Right atrium auricular region (tissue), 2 donors: ENCODE results near the gene AUH. TPM values are rescaled to one million over a fixed set of nuclear protein-coding genes. Genes with fewer than 3 reads are reported as not detected.

ENCODE experiments used
- DNase-seq: peaks from one replicate; pipeline ENCODE4 v3.0.0-alpha.2; 2019; ENCODE audit warnings: low spot score
- H3K27ac ChIP-seq, 2 donors: fragments of 200-600 bp; sonication (generic); 1 replicate in 1 of 2; 2 replicates in 1 of 2; pipeline ENCODE4 v1.5.1; 2016 to 2019
- H3K27me3 ChIP-seq, 2 donors: fragments of 200-600 bp; sonication (generic); one replicate each; pipeline versions ENCODE4 v1.5.1 to v1.6.0; 2017 to 2019
- H3K36me3 ChIP-seq: fragments of 200-600 bp; sonication (generic); one replicate; pipeline ENCODE4 v1.5.1; 2016
- H3K4me1 ChIP-seq, 2 donors: fragments of 200-600 bp; sonication (generic); one replicate each; pipeline versions ENCODE4 v1.5.1 to v1.6.0; 2017 to 2019
- H3K4me3 ChIP-seq, 2 donors: fragments of 200-600 bp; sonication (generic); 1 replicate in 1 of 2; 2 replicates in 1 of 2; pipeline ENCODE4 v1.5.1; 2017 to 2019; ENCODE audit warnings: mild to moderate bottlenecking in 1 of 2, moderate library complexity in 1 of 2
- H3K9me3 ChIP-seq, 2 donors: fragments of 200-600 bp; sonication (generic); one replicate each; pipeline ENCODE4 v1.5.1; 2019
- CTCF ChIP-seq, 2 donors: fragments of 200-600 bp; sonication (generic); IDR thresholded peaks; one replicate each; pipeline ENCODE4 v1.5.1; 2019; ENCODE audit warnings: antibody characterized with exemption in 2 of 2
- total RNA-seq, 2 donors: library from RNA; depleted of rRNA; stranded (reverse); fragments of >200 nt; gene quantifications; one replicate each; pipeline ENCODE4 v1.1.0, GENCODE V29; 2016

The AUH gene
- total RNA-seq, 2 donors from 2014 or later, result 16.3 to 50.4 TPM

DNA sequence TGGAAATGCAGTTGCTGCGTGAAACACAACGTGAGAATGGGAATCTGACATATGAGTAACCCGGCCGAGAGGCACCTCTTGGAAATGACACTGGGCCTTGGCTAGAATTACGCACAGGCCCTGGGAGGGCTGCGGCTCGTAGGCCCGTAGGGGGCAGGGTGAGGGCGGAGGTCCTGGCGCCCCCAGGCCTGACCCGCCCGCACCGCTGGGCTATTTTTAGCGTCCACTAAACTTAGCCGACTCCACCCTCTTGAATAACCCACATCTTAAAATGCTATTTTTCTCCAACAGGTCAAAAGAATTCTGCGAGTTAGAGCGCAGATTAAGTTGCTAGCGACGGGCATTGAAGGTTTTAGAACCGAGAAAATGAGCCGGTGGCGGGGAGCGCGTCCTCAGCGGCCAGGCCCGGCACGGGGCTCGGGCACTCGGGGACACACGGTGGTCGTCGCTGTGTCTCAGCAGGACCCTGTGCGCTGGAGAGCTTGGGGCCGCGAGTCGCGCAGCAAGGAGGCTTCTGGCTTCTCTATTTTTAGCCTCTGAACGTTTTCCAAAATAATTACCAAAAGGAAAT, 168.5 kb downstream of the AUH start:
- Histone ChIP-seq H3K4me3 (peak overlapping the region; percentile 39 to 51), H3K9me3 (no peaks in the 10 kb centered on the region), H3K27me3 (no peaks in the 10 kb centered on the region), H3K27ac (peak overlapping the region; percentile 95 to 99), H3K36me3 (no peaks in the 10 kb centered on the region), H3K4me1 (peaks cover 0 to 48% of the 10 kb centered on the region in 2 donors)
- peak in 1 of 2 donors; percentile 12 for TF ChIP-seq CTCF (IDR thresholded peaks at IDR 0.05)
- DNase-seq, result peak; percentile 97

DNA sequence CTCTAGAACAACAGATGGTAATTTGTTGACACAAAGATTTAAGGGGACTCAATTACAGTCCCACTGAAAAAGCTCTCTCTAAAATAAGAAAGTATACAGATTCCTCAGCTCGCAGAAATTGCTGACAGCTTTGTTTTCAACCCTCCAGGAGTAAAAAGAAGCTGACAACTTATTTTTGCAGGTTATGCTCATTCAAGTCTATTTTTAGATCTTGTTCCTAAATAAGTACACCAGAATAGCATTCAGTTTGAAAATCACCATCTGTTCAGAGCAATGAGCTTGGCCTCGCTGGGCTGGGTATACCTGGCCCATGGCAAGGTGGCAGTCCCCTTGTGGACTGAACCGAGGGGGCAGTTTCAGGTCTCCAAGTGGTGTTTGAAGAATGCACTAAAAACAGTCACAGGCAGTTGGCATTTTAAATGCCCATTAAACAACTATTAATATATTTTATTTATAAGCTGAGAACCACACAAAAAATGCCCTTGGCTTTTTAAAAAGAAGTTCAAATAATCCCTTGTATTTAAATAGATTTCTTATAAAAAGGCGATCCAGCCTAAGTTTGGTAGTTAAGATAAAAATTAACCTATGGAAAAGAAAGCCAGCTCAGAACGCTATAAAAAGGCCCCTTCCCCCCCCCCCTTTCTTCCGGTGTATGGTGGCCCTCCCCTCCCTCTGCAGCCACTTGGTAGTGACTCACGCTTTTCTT, 169.2 kb downstream of the AUH start:
- Histone ChIP-seq H3K4me3 (peak overlapping the region in 1 of 2 donors; percentile 51), H3K36me3 (no peaks in the 10 kb centered on the region), H3K4me1 (peaks cover 0 to 44% of the 10 kb centered on the region in 2 donors), H3K27me3 (no peaks in the 10 kb centered on the region), H3K9me3 (no peaks in the 10 kb centered on the region), H3K27ac (peak overlapping the region; percentile 95 to 99)
- no peak for TF ChIP-seq CTCF (IDR thresholded peaks at IDR 0.05)
- DNase-seq, result peak; percentile 58

DNA sequence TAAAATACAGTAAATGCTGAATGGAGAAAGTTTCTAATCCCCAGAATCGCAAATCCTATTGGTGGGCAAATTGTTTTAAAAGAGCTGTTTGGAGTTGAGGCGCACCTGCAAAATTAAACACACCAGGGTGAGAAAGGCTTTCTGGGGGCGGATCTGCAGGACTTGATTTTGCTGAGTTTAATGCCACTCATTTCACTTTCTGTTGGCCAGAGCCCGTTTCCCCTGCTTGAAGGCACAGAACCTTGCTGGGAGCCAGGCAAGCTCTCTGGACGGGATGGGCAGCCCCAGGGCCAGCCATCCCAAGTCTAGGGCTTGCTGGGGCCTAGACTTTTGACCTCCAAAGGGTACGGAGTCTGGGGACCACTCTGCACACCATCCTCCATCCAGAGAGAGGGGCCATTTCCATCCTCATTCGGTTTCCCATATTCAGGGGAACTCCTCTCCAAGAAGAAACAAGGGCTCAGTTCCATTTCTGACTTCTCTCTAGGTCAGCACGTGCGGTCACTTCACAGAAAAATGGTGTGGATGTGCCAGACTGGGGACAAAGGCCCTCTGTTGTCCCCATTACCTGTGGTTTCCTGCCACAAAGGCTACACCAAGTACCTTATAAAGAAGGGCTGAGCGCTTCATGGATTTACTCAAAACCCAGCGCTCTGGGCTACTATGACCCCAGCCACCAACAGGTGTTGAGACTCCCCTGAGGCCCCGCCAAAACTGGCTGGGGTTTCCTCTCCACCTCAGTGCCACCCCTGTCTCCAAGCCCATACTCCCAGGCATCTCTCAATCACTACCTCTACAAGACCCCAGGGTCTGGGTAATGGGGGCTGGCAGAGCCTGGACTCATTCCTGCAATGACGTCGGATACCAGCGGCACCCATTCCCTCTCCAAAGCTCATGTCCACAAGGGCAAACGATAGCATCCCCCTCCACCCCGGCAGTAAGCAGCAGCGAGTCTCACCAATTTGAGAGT, 170.0 kb downstream of the AUH start:
- peak overlapping the region; percentile 95 to 99 for H3K27ac ChIP-seq
- no peak for DNase-seq
- H3K9me3 ChIP-seq, result no peaks in the 10 kb centered on the region
- H3K36me3 ChIP-seq, result no peaks in the 10 kb centered on the region
- H3K27me3 ChIP-seq, result no peaks in the 10 kb centered on the region
- TF ChIP-seq CTCF (IDR thresholded peaks at IDR 0.05), result no peak
- peaks cover 0 to 39% of the 10 kb centered on the region in 2 donors for H3K4me1 ChIP-seq
- no peak overlapping the region for H3K4me3 ChIP-seq

DNA sequence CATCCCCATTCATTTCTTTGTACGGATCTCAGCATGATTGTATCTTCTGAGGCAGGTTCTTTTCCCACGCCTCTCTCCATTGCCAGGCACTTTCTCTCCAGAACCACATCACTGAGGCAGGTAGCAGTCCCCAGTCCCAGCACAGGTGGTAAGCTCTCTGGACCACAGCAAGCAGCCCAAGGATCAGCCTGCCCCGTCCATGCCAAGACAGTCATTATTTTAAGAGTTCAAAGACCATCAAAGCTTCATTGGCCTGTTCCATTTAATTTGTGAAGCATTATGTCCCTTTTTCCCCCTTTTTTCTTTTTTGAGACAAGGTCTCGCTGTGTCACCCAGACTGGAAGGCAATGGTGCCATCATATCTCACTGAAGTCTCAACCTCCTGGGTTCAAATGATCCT, 171.7 kb downstream of the AUH start:
- H3K9me3 ChIP-seq, result no peaks in the 10 kb centered on the region
- no peaks in the 10 kb centered on the region for H3K27me3 ChIP-seq
- no peak overlapping the region for H3K4me3 ChIP-seq
- no peak for DNase-seq
- H3K27ac ChIP-seq, result no peak overlapping the region
- H3K4me1 ChIP-seq, result peaks cover 0 to 31% of the 10 kb centered on the region in 2 donors
- no peak for TF ChIP-seq CTCF (IDR thresholded peaks at IDR 0.05)
- no peaks in the 10 kb centered on the region for H3K36me3 ChIP-seq

- no peaks in the 10 kb centered on the region for H3K27me3 ChIP-seq
- H3K9me3 ChIP-seq, result no peaks in the 10 kb centered on the region
- no peak overlapping the region for H3K27ac ChIP-seq
- TF ChIP-seq CTCF (IDR thresholded peaks at IDR 0.05), result no peak
- DNase-seq, result no peak
- no peak overlapping the region for H3K4me3 ChIP-seq
- H3K4me1 ChIP-seq, result peaks cover 0 to 21% of the 10 kb centered on the region in 2 donors
- no peaks in the 10 kb centered on the region for H3K36me3 ChIP-seq
Observed at GRCh38 chr9:91188719-91189590, 172.8 kb downstream of the AUH start.
